Measurements from ENCODE around the gene UBE2L5. TPM values are rescaled to one million over a fixed set of nuclear protein-coding genes. Genes with fewer than 3 reads are reported as not detected.
A peak's percentile ranks its signal among the peaks of the same experiment; 100 is the strongest.

Gene UBE2L5
- total RNA-seq, 1 donor from 2014 or later = 0.42 TPM

DNA sequence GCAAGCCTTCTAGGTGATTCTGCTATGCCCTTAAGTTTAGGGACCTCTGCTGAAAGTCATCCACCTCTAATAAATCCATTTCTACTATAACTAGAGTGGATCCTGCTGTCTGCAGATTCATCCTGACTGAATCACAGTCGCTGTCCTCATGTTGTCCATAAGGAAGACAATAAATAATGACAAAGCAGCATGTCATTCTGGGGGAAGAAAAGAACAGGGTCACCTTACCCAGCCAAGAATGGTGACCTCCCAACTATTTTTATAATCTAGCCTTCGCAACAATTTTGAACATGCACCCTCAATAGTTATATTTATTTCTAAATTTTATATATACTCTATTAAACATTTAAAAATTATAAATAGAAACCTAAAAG lies 45.0 kb upstream of the UBE2L5 start:
- no peak for ATAC-seq (ENCODE audit: low read depth)
- H3K27ac Mint-ChIP-seq = peak overlapping the region; percentile 84
- no peaks in the 10 kb centered on the region for H3K9me3 Mint-ChIP-seq
- ChIA-PET CTCF (interaction anchor here (0.9 to 1.4 kb wide), 2 partner anchors 21 to 67 kb away, joined by 3 read pairs; no protein-coding TSS in a partner anchor), POLR2A (interaction anchor here (0.9 to 9.5 kb wide), 8 partner anchors 17 to 240 kb away, joined by 3 to 199 read pairs (median 9); partner anchors contain the start of genes KATNAL1, UBE2L5 and USPL1)
- H3K36me3 Mint-ChIP-seq (ENCODE audit: low read depth) = no peaks in the 10 kb centered on the region
- intact Hi-C loops (cut with micrococcal nuclease) = loop anchor here (1.0 to 2.0 kb wide), 2 partner anchors 31 to 44 kb away; no protein-coding TSS in a partner anchor
- no peaks in the 10 kb centered on the region for H3K27me3 Mint-ChIP-seq
- no peak for DNase-seq
- peak overlapping the region; percentile 82 for H3K4me3 Mint-ChIP-seq
- peaks cover 59% of the 10 kb centered on the region for H3K4me1 Mint-ChIP-seq
- TF ChIP-seq, protein P1, sequence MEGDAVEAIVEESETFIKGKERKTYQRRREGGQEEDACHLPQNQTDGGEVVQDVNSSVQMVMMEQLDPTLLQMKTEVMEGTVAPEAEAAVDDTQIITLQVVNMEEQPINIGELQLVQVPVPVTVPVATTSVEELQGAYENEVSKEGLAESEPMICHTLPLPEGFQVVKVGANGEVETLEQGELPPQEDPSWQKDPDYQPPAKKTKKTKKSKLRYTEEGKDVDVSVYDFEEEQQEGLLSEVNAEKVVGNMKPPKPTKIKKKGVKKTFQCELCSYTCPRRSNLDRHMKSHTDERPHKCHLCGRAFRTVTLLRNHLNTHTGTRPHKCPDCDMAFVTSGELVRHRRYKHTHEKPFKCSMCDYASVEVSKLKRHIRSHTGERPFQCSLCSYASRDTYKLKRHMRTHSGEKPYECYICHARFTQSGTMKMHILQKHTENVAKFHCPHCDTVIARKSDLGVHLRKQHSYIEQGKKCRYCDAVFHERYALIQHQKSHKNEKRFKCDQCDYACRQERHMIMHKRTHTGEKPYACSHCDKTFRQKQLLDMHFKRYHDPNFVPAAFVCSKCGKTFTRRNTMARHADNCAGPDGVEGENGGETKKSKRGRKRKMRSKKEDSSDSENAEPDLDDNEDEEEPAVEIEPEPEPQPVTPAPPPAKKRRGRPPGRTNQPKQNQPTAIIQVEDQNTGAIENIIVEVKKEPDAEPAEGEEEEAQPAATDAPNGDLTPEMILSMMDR (IDR thresholded peaks at IDR 0.05) = no peak

DNA sequence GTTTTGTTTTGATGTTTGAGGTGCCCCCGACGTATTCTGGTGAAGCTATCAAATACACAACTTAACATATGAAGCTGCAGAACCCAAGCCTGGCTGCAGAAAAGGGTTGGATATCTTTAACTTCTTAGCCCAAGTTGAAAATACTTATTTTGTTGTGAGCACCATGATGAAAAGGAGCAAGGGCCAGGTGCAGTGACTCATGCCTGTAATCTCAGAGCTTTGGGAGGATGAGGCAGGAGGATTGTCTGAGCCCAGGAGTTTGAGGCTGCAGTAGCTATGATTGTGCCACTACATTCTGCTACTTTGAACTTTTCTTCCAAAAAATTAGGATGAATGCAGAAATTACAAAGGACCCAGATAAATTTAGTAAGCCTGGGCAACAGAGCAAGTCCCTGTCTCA lies 44.1 kb upstream of the UBE2L5 start:
- TF ChIP-seq, protein P1 (IDR thresholded peaks at IDR 0.05) = no peak
- ChIA-PET POLR2A (interaction anchor here (0.7 to 1.9 kb wide), 4 partner anchors 14 to 65 kb away, joined by 3 to 14 read pairs (median 3); partner anchors contain the start of gene UBE2L5), CTCF (interaction anchor here (0.8 to 1.4 kb wide), 2 partner anchors 13 to 14 kb away, joined by 3 to 4 read pairs; no protein-coding TSS in a partner anchor)
- ATAC-seq (ENCODE audit: low read depth) (no peak), DNase-seq (no peak)
- Mint-ChIP-seq H3K4me1 (peaks cover 55% of the 10 kb centered on the region), H3K36me3 (ENCODE audit: low read depth) (no peaks in the 10 kb centered on the region), H3K27me3 (no peaks in the 10 kb centered on the region), H3K27ac (no peak overlapping the region), H3K9me3 (no peaks in the 10 kb centered on the region), H3K4me3 (no peak overlapping the region)
- intact Hi-C loops (cut with micrococcal nuclease) = no loop called here

DNA sequence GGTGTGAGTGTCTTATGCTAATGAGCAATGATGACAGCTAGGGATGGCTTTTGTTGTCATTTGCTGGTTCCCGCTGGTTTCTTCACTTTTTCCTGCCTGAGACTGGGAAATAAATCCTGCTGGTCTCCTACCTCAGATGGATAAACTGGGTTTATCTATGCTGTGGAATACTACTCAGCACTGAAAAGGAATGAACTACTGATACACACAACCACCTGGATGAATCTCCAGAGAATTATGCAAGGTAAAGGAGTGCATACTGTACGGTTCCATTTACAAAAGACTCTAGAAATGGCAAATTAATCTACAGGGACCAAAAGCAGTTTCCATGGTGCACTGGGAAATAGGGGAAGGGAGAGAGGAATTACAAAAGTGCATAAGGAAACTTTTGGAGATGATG lies 41.2 kb upstream of the UBE2L5 start:
- Mint-ChIP-seq H3K4me3 (no peak overlapping the region), H3K36me3 (ENCODE audit: low read depth) (no peaks in the 10 kb centered on the region), H3K9me3 (no peaks in the 10 kb centered on the region), H3K27me3 (no peaks in the 10 kb centered on the region), H3K4me1 (peaks cover 28% of the 10 kb centered on the region), H3K27ac (no peak overlapping the region)
- CTCF ChIA-PET = no interaction called here
- TF ChIP-seq, protein P1 (IDR thresholded peaks at IDR 0.05) = no peak
- POLR2A ChIA-PET = interaction anchor here (1.9 kb wide), 1 partner anchor 10 kb away, joined by 9 read pairs; no protein-coding TSS in a partner anchor
- DNase-seq = no peak
- intact Hi-C loops (cut with micrococcal nuclease) = no loop called here
- no peak for ATAC-seq (ENCODE audit: low read depth)

DNA sequence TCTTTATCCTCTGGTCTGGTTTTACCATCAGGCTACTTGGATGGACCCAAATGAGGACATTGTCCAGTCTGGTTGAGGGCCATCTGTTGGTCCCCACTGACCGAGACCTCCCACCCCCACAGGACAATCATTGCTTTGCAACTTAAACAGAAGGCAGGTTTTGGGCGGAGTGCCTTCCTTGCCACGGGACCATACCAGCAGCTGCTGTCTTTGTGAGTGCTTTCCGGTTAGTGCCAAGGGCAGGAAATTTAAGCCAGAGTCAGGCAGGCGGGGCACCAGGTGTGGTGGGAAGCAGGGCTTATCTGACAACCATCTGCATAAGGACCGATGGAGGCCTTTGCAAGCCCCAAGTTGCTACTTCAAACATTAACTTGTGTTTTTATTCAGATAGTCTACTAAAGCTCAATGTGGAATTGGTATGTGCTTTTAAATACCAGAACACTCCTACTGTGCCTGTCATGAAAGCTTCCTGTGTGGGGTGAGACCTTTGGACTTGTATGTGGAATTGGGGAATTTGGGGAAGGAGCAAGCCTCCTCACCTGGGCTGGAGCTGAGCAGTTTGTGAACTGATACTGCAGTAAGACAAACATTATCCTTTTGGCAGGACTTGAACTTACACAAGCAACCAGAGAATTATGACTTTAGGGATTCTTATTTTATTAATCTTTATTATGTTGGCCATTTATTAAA lies 39.3 kb upstream of the UBE2L5 start:
- ChIA-PET CTCF (no interaction called here), POLR2A (interaction anchor here (0.7 to 3.5 kb wide), 4 partner anchors 9 to 14 kb away, joined by 4 to 24 read pairs (median 5); no protein-coding TSS in a partner anchor)
- intact Hi-C loops (cut with micrococcal nuclease) = no loop called here
- Mint-ChIP-seq H3K36me3 (ENCODE audit: low read depth) (no peaks in the 10 kb centered on the region), H3K4me1 (peaks cover 12% of the 10 kb centered on the region), H3K4me3 (no peak overlapping the region), H3K27ac (no peak overlapping the region), H3K27me3 (no peaks in the 10 kb centered on the region), H3K9me3 (no peaks in the 10 kb centered on the region)
- TF ChIP-seq, protein P1 (IDR thresholded peaks at IDR 0.05) = no peak
- DNase-seq = no peak
- ATAC-seq (ENCODE audit: low read depth) = no peak

Measured in activated B cell treated with CpG ODN at 0.5 μM for 24 hours (primary cell).